Neural progenitor cell (in vitro differentiated cells): Measurements from ENCODE around the gene SLC48A1.

Experiments used
- EZH2phosphoT487 ChIP-seq: fragments of 200-600 bp; sonication (generic); IDR thresholded peaks from 2 replicates; pipeline ENCODE4 v1.6.1; 2017; ENCODE audit warnings: antibody characterized with exemption
- TF ChIP-seq, protein P1 (sequence below): fragments of 200-600 bp; sonication (generic); IDR thresholded peaks from 2 replicates; pipeline ENCODE4 v1.5.1; 2017; ENCODE audit warnings: antibody characterized with exemption, mild to moderate bottlenecking

DNA sequence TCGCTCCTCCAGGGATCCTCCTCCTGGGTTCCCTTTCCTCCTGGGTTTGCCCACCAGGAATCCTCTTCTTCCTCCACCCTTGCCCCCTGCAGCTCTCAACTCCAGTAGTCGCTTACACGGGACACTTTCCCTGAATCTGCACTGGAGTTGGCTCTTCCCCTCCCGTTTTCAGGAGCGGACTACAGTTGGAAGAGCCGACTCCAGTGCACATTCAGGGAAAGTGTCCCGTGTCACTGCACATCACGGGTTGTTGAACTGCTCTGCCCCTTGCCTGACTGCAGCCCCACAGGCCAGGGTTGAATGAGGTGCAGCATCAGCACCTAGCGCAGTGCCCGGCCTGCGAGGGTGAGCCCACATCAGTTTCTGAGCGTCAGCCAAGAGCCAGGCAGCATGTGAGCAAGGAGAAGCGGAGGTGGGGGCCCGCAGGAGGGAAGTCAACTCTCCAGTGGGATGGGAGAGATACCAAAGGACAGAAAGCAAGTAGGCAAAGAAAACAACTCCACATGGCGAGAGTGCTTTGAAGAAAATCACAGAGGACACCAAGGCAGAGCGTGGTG is 27.5 kb upstream of the SLC48A1 start:
- TF ChIP-seq, protein P1, sequence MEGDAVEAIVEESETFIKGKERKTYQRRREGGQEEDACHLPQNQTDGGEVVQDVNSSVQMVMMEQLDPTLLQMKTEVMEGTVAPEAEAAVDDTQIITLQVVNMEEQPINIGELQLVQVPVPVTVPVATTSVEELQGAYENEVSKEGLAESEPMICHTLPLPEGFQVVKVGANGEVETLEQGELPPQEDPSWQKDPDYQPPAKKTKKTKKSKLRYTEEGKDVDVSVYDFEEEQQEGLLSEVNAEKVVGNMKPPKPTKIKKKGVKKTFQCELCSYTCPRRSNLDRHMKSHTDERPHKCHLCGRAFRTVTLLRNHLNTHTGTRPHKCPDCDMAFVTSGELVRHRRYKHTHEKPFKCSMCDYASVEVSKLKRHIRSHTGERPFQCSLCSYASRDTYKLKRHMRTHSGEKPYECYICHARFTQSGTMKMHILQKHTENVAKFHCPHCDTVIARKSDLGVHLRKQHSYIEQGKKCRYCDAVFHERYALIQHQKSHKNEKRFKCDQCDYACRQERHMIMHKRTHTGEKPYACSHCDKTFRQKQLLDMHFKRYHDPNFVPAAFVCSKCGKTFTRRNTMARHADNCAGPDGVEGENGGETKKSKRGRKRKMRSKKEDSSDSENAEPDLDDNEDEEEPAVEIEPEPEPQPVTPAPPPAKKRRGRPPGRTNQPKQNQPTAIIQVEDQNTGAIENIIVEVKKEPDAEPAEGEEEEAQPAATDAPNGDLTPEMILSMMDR, result no peak
- TF ChIP-seq EZH2phosphoT487, result no peak
